Right ventricle myocardium superior (tissue), 1 donor: ENCODE results near the gene OR10G7. TPM values are rescaled to one million over a fixed set of nuclear protein-coding genes. Genes with fewer than 3 reads are reported as not detected.
"Not testable (repeated sequence)": the region's sequence is repeated elsewhere in the genome, so short reads cannot be mapped to it uniquely, and the experiment has no call there.

ENCODE experiments used
- ATAC-seq: fragments of 200-7000 bp; cut with Tn5 transposase; one replicate; pipeline ENCODE4 v1.9.1; 2020; ENCODE audit warnings: mild to moderate bottlenecking; ENCODE audit not compliant: poor library complexity
- DNase-seq: peaks from one replicate; pipeline ENCODE4 v3.0.0-alpha.2; 2020
- intact Hi-C: fragments of 100-400 bp; cut with DNase I; formaldehyde crosslinking; loops from one replicate; pipeline ENCODE4 v1.11.2; 2022
- total RNA-seq: library from RNA; stranded (reverse); fragmentation: NEBNext Ultra II Directional; extraction: Animal tissue kit (Norgen Biotek cat#: 25700); gene quantifications from one replicate; pipeline ENCODE4 v1.2.1, GENCODE V29; 2021
- donor health status: DM: no; HTN: yes; CAD: no; lungs with severe emphysema.

The OR10G7 gene
- total RNA-seq, 1 donor from 2014 or later, result not detected

DNA sequence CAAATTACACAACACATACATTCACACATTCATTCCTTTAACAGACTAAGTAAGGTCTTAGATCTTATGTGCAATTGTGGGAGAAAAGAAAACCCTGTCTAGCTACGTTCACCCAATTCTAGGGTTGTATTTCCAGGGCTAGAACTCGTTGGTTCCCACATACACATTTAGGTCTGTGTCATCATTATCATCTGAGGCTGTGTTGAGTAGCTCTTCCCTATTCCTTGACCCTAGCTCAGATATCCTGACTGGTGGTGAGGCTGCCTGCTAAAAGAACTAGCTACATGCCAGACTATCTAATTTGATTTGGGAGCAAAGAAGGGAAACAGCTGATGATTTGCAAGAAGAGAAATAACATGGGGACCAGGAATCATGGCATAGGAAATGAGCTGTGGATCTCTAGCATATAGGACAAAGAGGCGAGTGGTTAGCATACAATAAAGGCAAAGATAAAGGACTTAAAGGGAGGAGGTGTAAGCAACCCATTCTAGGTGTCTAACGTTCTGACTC is 27.5 kb upstream of the OR10G7 start:
- ATAC-seq (no peak), DNase-seq (no peak)
- intact Hi-C loops, result no loop called here

DNA sequence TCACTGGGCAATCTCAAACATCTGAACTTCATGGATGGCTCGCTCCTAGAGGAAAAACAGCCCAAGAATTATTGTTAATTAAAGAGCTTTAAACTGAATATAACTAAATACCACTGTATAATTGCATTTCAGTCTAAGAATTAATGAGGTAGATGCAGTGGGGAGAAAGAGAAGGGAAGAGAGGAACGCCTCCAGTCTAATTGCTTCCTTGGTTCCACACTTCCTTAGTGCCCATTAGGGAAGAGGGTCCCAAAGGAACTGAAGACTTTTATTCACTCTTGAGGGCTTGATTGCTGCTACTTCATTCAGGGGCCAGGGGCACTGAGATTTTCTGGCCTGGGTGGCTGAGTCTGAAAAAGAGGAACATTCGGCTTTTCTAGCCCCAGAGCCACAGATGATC is 11.8 kb upstream of the OR10G7 start:
- no peak for ATAC-seq
- intact Hi-C loops, result no loop called here
- no peak for DNase-seq

DNA sequence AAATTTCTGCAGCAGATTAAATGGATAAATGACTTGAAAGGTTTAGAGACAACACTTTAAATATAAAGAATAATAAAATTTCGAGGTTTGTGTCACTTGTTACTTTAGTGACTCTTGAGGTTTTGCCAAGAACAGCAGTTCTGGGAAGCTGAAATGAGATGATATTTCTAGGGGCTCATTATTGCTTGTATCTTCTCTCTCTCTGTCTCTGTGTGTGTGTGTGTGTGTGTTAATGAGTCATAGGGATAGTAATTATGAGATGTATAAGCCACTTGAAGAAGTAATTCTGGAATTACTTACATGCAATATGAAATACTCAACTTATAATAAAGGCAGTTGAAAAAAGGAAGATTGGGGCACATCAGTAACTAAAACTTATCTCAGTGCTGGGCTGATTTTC is 9.6 kb upstream of the OR10G7 start:
- intact Hi-C loops, result no loop called here
- DNase-seq (no peak), ATAC-seq (no peak)

- ATAC-seq, result no peak
- DNase-seq, result no peak
- intact Hi-C loops, result no loop called here
These were observed 2.3 kb upstream of the OR10G7 start for GRCh38 chr11:124043420-124043819.

- ATAC-seq (no peak), DNase-seq (no peak)
- intact Hi-C loops, result no loop called here
These were observed 1.6 kb downstream of the OR10G7 start for GRCh38 chr11:124039557-124039956.

DNA sequence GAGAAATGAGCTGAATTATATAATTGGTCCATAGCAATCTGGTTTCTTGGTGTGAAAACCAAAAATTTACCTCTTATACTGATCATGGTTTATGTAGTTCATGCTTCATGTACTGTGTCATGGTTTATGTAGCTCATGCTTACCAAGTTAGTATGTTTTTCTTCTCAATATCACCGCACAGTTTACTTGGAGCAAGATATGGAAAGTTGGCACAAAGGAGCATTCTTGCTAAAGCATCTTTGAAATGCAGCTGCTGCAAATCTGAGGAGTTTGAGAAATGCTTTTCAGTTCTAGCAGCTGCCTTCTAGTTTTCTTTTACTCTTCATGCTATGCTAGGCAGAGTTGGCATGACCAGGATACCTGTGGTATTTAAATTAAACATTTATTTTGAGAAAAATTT is 4.5 kb downstream of the OR10G7 start:
- ATAC-seq, result no peak
- intact Hi-C loops, result no loop called here
- DNase-seq, result no peak

- intact Hi-C loops, result no loop called here
- DNase-seq, result no peak
- ATAC-seq, result no peak
These were observed 14.6 kb downstream of the OR10G7 start, which contains the start of gene OR10G8 for GRCh38 chr11:124026498-124026897. Gene OR10G8, plus strand, starts transcription at chr11:124026798. Its CDS starts 2,825 bp downstream, at chr11:124029623.

GRCh38 chr11:124015837-124016236 is 25.3 kb downstream of the OR10G7 start:
- ATAC-seq, result not testable (repeated sequence)

DNA sequence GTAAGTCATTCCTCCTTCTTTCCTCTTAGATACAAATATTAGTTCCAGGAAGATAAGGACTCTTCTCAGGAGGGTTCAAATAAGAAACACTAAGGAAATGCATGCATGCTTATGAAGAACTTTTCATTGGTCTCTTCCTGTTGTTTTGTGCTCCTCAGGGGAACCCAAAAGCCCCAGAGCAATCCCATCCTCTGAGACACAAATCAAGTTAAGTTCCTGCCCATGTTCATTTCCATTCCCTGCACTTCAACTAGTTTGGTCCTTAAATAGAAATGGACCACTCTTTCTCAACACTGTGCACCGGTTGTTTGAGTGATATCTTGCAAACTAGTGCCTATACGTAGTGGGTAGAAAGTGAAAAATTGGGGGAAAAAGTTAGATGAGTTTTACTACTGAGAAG is 28.4 kb downstream of the OR10G7 start, which contains the start of gene OR10G4:
TSS of gene OR10G4 (plus strand) at position 301 of the 400 bp plus-strand sequence. CDS start 2,578 bp downstream, outside the sequence.
- ATAC-seq (no peak), DNase-seq (no peak)
- intact Hi-C loops, result no loop called here

More at GRCh38 chr11:124015837-124016236, 25.3 kb downstream of the OR10G7 start:
- intact Hi-C loops, DNase-seq: not testable (repeated sequence)

DNA sequence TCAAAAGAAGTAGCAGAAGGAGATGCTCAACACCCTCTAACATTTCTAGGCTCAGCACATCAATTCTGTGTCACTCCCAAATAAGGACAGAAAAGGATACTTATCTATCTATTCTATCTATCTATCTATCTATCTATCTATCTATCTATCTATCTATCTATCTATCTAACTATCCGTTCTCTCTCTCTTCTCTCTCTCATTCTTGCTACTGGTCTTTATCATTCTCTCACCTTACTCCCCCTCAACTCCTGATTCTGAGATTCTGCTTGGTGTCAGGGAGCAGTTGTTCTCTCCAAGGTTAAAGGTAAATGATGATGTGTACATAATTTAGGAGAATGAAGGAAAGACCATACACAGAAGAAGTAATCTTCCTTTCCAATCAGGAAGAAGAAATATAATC is 46.0 kb downstream of the OR10G7 start, which contains the start of gene OR10G6:
TSS of gene OR10G6 (minus strand) at position 43 of the 400 bp plus-strand sequence. CDS start at position 43, 0 bp downstream.
- ATAC-seq, result no peak
- DNase-seq, result no peak
- intact Hi-C loops, result no loop called here

Other genes with a start within 250 kb of the OR10G7 start
- not detected for gene OR6M1, start 235.0 kb downstream of the OR10G7 start, total RNA-seq
- not detected for gene TMEM225, start 155.7 kb downstream of the OR10G7 start, total RNA-seq
- gene OR8D4, start 139.2 kb downstream of the OR10G7 start, total RNA-seq, result not detected
- not detected for gene OR4D5, start 101.7 kb downstream of the OR10G7 start, total RNA-seq
- not detected for gene OR6T1, start 97.5 kb downstream of the OR10G7 start, total RNA-seq
- not detected for gene OR10S1, start 63.5 kb downstream of the OR10G7 start, total RNA-seq
- gene OR10G6, start 46.2 kb downstream of the OR10G7 start, total RNA-seq, result not detected
- gene OR10G4, start 28.3 kb downstream of the OR10G7 start, total RNA-seq, result not detected
- not detected for gene OR10G9, start 18.3 kb downstream of the OR10G7 start, total RNA-seq
- not detected for gene OR10G8, start 14.5 kb downstream of the OR10G7 start, total RNA-seq
- gene VWA5A, start 74.1 kb upstream of the OR10G7 start, total RNA-seq, result 3.5 TPM
- gene OR10D3, start 142.0 kb upstream of the OR10G7 start, total RNA-seq, result not detected
- gene OR8G1, start 199.8 kb upstream of the OR10G7 start, total RNA-seq, result not detected
- gene OR8G5, start 215.1 kb upstream of the OR10G7 start, total RNA-seq, result not detected